ENCODE measurements around the gene SIK3. TPM values are rescaled to one million over a fixed set of nuclear protein-coding genes. Genes with fewer than 3 reads are reported as not detected.

Gene SIK3
- 6.0 and 18.0 TPM in 2 replicates for total RNA-seq

DNA sequence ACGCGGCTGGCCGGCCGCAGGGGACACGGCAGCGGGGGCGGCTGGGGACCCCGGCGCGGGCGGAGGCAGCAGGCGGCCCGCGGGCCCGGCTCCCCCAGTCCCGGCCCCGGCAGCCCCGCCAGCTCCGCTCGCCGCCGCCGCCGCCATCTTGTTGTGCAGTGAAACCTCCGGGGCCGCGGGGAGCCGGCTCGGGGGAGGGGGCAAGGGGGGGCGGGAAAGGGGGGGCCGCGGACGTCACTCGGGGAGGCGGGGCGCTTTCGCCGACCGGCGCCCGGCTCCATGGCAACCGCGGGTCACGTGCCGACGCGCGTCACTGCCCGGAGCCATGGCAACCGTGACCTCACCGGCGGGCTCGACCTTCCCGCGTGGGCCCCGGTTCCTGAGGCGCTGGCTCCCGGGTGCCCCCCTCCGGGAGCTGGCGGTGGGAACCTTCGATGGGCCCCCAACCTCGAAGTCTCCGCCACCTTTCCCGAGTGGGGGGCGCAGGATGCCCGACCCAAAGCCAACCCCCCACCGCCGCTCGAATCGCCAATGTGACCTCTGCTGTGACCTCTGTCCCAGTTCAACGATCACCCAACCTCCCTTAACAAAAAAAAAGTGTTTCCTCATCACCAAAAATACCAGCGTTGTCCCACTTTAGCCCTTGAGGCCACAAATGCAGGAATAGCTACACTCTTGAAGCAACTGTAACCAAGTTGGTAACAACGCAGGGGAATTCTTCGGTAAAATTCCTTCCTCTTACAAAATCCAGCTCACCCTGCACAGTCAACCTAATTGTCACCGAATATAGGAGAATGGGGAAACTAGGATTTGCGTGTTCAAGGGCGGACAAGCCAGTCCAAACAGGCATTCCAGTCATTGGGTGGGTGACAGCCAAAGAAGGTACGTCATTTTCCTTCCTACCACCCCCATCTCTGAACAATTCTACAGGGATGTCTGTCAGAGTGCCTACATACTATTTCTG is at the start of gene SIK3:
TSS of gene SIK3 (minus strand) at position 160 of the 964 bp plus-strand sequence. CDS start at position 147, 13 bp downstream.

DNA sequence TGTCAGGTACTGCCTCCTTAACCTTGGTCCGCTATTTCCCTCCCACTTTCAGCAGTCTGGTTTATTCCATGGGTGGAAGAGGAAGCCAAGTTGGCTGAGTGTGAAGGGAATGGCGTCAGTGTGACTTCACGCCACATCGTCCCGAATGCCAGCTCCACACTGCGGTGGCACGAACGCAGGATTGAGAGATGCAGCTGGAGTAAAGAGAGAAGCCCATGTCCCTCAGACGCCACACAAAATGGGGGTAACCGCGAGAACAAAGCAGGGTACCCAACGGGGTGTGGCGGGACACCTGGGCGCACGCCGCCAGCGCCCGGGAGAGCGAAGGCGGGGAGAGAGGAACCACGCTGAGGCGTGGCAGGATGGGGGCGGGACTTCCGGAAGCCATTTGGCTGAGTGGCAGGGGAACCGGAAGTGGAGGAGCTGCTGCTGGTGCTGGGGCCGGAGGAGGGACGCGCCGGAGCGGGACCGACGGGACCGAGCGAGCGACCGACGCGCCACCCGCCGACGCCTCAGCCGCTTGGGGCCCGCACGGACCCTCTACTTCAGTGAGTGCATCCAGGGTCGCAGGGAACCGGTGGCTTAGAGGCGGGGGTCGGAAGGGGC is 45.7 kb upstream of the SIK3 start, which contains the start of gene PAFAH1B2:
TSS of gene PAFAH1B2 (plus strand) at position 417 of the 606 bp plus-strand sequence. CDS start 8,161 bp downstream, outside the sequence.

DNA sequence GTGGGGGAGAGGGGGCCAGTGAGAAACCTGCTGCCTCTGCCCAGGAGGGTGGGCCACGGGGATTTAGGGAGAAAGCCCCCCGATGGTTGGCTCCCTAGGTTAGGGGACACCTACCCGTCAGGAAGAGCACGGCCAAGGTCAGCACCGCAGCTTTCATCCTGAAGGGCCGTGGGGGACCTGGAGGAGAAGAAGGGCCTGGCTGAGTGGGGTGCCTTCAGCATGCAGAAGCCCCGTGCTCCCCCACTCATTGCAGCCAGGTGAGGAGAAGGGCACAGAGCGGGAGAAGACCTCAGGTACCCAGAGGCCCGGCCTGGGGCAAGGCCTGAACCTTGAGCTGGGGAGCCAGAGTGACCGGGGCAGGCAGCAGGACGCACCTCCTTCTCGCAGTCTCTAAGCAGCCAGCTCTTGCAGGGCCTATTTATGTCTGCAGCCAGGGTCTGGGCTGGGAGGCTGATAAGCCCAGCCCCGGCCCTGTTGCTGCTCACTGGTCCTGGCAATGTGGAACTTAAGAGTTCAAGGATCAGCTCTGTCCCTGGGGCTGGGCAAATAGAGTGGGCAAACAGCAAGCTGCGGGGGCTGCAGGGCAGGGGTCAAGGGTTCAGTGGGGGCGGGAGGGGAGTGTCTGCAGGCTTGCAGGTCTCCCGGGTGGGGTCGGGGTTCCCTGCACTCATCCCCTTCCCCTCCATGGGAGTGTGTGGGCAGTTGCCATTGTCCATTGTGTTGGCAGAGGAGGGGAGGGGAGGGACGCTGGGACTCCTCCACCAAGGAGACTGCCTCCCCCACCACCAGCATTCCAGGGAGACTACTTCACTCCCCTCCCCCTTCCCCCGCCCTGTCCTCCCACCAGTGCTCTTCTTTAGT is 260.8 kb downstream of the SIK3 start, which contains the start of gene APOA1:
TSS of gene APOA1 (minus strand) at position 392 of the 861 bp plus-strand sequence. CDS start at position 157, 235 bp downstream.

DNA sequence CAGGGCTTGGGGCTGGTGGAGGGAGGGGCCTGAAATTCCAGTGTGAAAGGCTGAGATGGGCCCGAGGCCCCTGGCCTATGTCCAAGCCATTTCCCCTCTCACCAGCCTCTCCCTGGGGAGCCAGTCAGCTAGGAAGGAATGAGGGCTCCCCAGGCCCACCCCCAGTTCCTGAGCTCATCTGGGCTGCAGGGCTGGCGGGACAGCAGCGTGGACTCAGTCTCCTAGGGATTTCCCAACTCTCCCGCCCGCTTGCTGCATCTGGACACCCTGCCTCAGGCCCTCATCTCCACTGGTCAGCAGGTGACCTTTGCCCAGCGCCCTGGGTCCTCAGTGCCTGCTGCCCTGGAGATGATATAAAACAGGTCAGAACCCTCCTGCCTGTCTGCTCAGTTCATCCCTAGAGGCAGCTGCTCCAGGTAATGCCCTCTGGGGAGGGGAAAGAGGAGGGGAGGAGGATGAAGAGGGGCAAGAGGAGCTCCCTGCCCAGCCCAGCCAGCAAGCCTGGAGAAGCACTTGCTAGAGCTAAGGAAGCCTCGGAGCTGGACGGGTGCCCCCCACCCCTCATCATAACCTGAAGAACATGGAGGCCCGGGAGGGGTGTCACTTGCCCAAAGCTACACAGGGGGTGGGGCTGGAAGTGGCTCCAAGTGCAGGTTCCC is 268.6 kb downstream of the SIK3 start, which contains the start of gene APOC3:
TSS of gene APOC3 (plus strand) at position 383 of the 659 bp plus-strand sequence. CDS start 676 bp downstream, outside the sequence.

DNA sequence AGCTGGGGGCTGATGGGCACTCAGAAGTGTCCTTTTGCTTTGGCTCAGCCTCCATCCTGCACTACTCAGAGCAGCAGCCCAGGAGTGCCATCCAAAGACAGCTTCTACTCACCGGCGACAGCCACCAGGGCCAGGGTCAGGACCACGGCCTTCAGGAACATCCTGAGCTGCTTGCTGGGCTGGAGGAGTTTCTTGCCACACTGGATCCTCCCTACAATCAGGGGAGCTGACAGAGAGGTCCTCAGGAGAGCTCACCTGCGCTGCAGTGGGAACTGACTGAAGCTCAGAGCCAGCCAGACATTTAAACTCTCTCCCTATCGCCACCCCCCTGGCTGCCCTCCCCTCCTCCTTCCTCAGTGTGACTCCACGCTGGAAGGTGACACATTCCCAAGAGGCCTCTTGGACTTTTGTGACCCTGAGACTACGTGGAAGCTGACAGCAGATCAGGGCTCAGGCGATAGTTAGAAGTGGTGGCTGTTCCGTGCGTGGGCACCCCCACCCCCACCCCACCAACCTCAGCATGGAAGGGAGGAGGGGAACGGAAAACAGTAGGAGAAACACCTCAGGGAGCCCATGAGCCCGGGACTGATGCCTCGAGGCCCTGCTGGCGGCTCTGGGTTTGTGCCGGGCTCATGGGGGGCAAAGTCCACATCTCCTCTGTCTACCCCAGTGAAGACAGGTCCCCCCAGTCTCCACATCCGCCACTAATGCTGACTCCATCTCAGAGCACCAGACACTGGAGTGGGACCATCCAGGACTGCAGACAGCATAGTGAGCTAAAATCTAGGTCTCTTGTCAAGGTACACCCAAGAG is 275.0 kb downstream of the SIK3 start, which contains the start of gene APOA4:
TSS of gene APOA4 (minus strand) at position 274 of the 813 bp plus-strand sequence. CDS start at position 161, 113 bp downstream.

Other genes starting within 250 kb of the SIK3 start
- gene PAFAH1B2, start 45.9 kb upstream of the SIK3 start, total RNA-seq = 144 and 156 TPM in 2 replicates
- 7.1 and 16.2 TPM in 2 replicates for gene SIDT2, start 80.3 kb upstream of the SIK3 start, total RNA-seq
- 54.7 and 71.3 TPM in 2 replicates for gene TAGLN, start 100.9 kb upstream of the SIK3 start, total RNA-seq
- gene PCSK7, start 133.6 kb upstream of the SIK3 start, total RNA-seq = 38.4 and 62.1 TPM in 2 replicates
- 5.7 and 10.5 TPM in 2 replicates for gene RNF214, start 134.2 kb upstream of the SIK3 start, total RNA-seq
- 1.3 and 3.3 TPM in 2 replicates for gene BACE1-AS, start 192.9 kb upstream of the SIK3 start, total RNA-seq
- gene BACE1, start 217.8 kb upstream of the SIK3 start, total RNA-seq = 5.2 and 13.0 TPM in 2 replicates
- gene CEP164, start 229.4 kb upstream of the SIK3 start, total RNA-seq = 20.1 and 26.1 TPM in 2 replicates

Measured in bladder microvascular endothelial cell (primary cell).